ENCODE measurements around the gene NECTIN1. TPM values are rescaled to one million over a fixed set of nuclear protein-coding genes. Genes with fewer than 3 reads are reported as not detected.

The NECTIN1 gene
- total RNA-seq, 1 experiment from 2014 or later, result 23.8 TPM

DNA sequence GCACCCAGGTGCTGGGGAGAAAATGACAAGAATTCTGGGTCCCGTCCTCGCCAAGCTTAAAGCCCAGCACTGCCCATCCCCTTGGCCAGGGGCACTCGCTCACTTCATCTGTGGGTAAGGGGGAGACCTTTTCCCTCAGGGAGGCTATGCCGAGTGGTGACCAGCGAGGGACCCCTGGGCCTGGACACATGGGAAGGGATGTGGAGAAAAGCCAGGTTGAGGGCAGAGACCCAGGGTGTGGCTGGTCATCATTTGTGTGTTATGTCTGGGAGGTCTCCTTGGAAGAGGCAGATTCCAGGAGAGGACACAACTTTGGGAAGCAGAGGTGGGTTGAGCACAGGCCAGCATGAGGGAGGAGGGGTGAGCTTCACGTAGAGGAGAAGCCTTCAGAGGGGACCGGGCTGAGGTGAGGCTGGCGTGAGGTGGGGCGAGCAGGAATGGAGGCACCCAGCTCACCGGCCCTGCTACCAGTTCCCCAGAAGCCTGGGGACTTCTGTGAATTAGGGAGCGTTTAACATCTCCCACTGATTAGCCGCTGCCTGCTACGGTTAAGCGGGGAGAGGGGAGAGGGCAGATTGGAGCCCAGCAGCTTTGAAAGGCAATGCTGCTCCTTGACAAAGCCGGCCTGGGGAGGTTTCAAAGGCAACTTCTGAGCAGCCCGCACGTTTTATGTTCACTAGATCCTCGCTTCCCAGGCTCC, 25.8 kb upstream of the NECTIN1 start:
- no peaks in the 10 kb centered on the region for H3K9me2 ChIP-seq (ENCODE audit: insufficient read depth)
- H3K9me3 ChIP-seq (ENCODE audit: control insufficient read depth in 1 of 2, insufficient read depth in 1 of 2, low read depth in 1 of 2, low read length in 2 of 2), result no peaks in the 10 kb centered on the region
- ChIA-PET RAD21 (ENCODE audit: low non-redundant PET in 1 of 2, low total read pairs in 2 of 2, uncharacterized antibody in 2 of 2, unreplicated experiment in 2 of 2) (no interaction called here), POLR2A (no interaction called here), CTCF (no interaction called here)
- no peak overlapping the region for H3K4me3 ChIP-seq (replicated peaks in 1 of 2; ENCODE audit: low read depth in 1 of 2, low read length in 2 of 2)
- ATAC-seq (no peak), DNase-seq (ENCODE audit: low read depth, low spot score) (no peak)
- H2AFZ ChIP-seq (ENCODE audit: low read depth, low read length, poor library complexity, severe bottlenecking), result no peak overlapping the region
- intact Hi-C loops (cut with micrococcal nuclease), result no loop called here
- no peak overlapping the region for H3K4me2 ChIP-seq (ENCODE audit: low read length)
- H3K36me3 ChIP-seq (ENCODE audit: control insufficient read depth in 1 of 2, insufficient read depth in 2 of 2, low read length in 2 of 2), result no peaks in the 10 kb centered on the region
- no peaks in the 10 kb centered on the region for H3K79me2 ChIP-seq (ENCODE audit: insufficient read depth, low read length)
- H3K27ac ChIP-seq (ENCODE audit: low read depth, low read length), result no peak overlapping the region
- H4K20me1 ChIP-seq (ENCODE audit: insufficient read depth), result no peaks in the 10 kb centered on the region
- H3K4me1 ChIP-seq (ENCODE audit: control insufficient read depth in 1 of 2, insufficient read depth in 2 of 2, low read length in 2 of 2), result peaks cover 13 to 26% of the 10 kb centered on the region in 2 experiments
- no peaks in the 10 kb centered on the region for H3K27me3 ChIP-seq (ENCODE audit: insufficient read depth, low read length)
- no peak overlapping the region for H3K9ac ChIP-seq (ENCODE audit: low read length)
- no TSS peak for BruUV-seq (replicated peaks)
- no peak for TF ChIP-seq ZNF274 (IDR thresholded peaks at IDR 0.05; ENCODE audit: low read depth, low read length)

DNA sequence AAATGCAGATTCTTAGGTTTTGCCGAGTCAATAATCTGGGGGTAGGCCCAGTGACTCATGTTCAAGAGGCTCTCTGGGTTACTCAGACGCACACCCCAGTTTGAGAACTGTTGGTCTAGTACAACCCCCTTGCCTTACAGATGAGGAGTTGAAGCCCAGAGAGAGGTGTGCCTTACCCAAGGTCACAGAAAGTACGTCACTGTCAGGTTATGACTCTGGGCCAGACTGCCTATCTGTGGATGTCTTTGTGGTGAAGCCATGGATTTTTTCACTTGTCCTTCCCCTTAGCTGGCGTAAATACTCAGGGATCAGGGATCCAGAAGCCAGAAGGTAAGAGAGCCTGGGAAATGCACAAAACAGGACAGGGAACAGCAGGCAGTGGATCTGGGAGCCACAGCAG, 25.2 kb upstream of the NECTIN1 start:
- no peaks in the 10 kb centered on the region for H3K36me3 ChIP-seq (ENCODE audit: control insufficient read depth in 1 of 2, insufficient read depth in 2 of 2, low read length in 2 of 2)
- TF ChIP-seq SRF (IDR thresholded peaks at IDR 0.05; ENCODE audit: low read depth) (no peak), ELF1 (IDR thresholded peaks at IDR 0.05; ENCODE audit: borderline replicate concordance, low read depth) (no peak), ZFX (IDR thresholded peaks at IDR 0.05) (no peak), EGR1 (IDR thresholded peaks at IDR 0.05; ENCODE audit: low read depth) (no peak), CBX3 (IDR thresholded peaks at IDR 0.05; ENCODE audit: low read depth) (no peak), ZNF274 (IDR thresholded peaks at IDR 0.05; ENCODE audit: low read depth, low read length) (no peak), JUND (IDR thresholded peaks at IDR 0.05) (no peak), CEBPB (IDR thresholded peaks at IDR 0.05; ENCODE audit: low read depth) (no peak), TCF7L2 (IDR thresholded peaks at IDR 0.05; ENCODE audit: borderline replicate concordance, extremely low read depth, insufficient read depth, insufficient read length) (no peak), RAD21 (IDR thresholded peaks at IDR 0.05; ENCODE audit: low read depth) (no peak), POLR2AphosphoS5 (IDR thresholded peaks at IDR 0.05; ENCODE audit: low read depth, low read length) (no peak), EZH2 (IDR thresholded peaks at IDR 0.05) (no peak), SP1 (IDR thresholded peaks at IDR 0.05; ENCODE audit: low read depth) (no peak), EZH2phosphoT487 (IDR thresholded peaks at IDR 0.05; ENCODE audit: borderline replicate concordance) (no peak), YY1 (IDR thresholded peaks at IDR 0.05; ENCODE audit: extremely low read depth, insufficient replicate concordance, low read depth, low read length) (no peak)
- TF ChIP-seq, protein P1, sequence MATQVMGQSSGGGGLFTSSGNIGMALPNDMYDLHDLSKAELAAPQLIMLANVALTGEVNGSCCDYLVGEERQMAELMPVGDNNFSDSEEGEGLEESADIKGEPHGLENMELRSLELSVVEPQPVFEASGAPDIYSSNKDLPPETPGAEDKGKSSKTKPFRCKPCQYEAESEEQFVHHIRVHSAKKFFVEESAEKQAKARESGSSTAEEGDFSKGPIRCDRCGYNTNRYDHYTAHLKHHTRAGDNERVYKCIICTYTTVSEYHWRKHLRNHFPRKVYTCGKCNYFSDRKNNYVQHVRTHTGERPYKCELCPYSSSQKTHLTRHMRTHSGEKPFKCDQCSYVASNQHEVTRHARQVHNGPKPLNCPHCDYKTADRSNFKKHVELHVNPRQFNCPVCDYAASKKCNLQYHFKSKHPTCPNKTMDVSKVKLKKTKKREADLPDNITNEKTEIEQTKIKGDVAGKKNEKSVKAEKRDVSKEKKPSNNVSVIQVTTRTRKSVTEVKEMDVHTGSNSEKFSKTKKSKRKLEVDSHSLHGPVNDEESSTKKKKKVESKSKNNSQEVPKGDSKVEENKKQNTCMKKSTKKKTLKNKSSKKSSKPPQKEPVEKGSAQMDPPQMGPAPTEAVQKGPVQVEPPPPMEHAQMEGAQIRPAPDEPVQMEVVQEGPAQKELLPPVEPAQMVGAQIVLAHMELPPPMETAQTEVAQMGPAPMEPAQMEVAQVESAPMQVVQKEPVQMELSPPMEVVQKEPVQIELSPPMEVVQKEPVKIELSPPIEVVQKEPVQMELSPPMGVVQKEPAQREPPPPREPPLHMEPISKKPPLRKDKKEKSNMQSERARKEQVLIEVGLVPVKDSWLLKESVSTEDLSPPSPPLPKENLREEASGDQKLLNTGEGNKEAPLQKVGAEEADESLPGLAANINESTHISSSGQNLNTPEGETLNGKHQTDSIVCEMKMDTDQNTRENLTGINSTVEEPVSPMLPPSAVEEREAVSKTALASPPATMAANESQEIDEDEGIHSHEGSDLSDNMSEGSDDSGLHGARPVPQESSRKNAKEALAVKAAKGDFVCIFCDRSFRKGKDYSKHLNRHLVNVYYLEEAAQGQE (IDR thresholded peaks at IDR 0.05; ENCODE audit: low read depth), result no peak
- ATAC-seq (no peak), DNase-seq (ENCODE audit: low read depth, low spot score) (no peak)
- no peaks in the 10 kb centered on the region for H3K9me3 ChIP-seq (ENCODE audit: control insufficient read depth in 1 of 2, insufficient read depth in 1 of 2, low read depth in 1 of 2, low read length in 2 of 2)
- H3K4me3 ChIP-seq (replicated peaks in 1 of 2; ENCODE audit: low read depth in 1 of 2, low read length in 2 of 2), result no peak overlapping the region
- no peaks in the 10 kb centered on the region for H3K79me2 ChIP-seq (ENCODE audit: insufficient read depth, low read length)
- RAD21 ChIA-PET (ENCODE audit: low non-redundant PET in 1 of 2, low total read pairs in 2 of 2, uncharacterized antibody in 2 of 2, unreplicated experiment in 2 of 2), result no interaction called here
- peaks cover 7 to 20% of the 10 kb centered on the region in 2 experiments for H3K4me1 ChIP-seq (ENCODE audit: control insufficient read depth in 1 of 2, insufficient read depth in 2 of 2, low read length in 2 of 2)
- H3K9ac ChIP-seq (ENCODE audit: low read length), result no peak overlapping the region
- no peak overlapping the region for H3K4me2 ChIP-seq (ENCODE audit: low read length)
- intact Hi-C loops (cut with micrococcal nuclease), result no loop called here
- H3K27ac ChIP-seq (ENCODE audit: low read depth, low read length), result no peak overlapping the region
- CTCF ChIA-PET, result no interaction called here
- H4K20me1 ChIP-seq (ENCODE audit: insufficient read depth), result no peaks in the 10 kb centered on the region
- H3K27me3 ChIP-seq (ENCODE audit: insufficient read depth, low read length), result no peaks in the 10 kb centered on the region
- no TSS peak for BruUV-seq (replicated peaks)
- POLR2A ChIA-PET, result no interaction called here
- no peaks in the 10 kb centered on the region for H3K9me2 ChIP-seq (ENCODE audit: insufficient read depth)
- H2AFZ ChIP-seq (ENCODE audit: low read depth, low read length, poor library complexity, severe bottlenecking), result no peak overlapping the region

All from HCT116 (cell line).